ENCODE measurements around the gene BLTP1.

Gene BLTP1

GRCh38 chr4:122172266-122172665 lies 20.1 kb downstream of the BLTP1 start:
- no peak for DNase-seq (ENCODE audit: low read depth)

- no peak for DNase-seq (ENCODE audit: low read depth)
Observed at GRCh38 chr4:122178961-122179360, 26.8 kb downstream of the BLTP1 start.

GRCh38 chr4:122195718-122196117 lies 43.6 kb downstream of the BLTP1 start:
- DNase-seq (ENCODE audit: low read depth) = no peak

Data from stimulated activated CD8-positive, alpha-beta memory T cell treated with anti-CD3 and anti-CD28 coated beads, Interleukin-4, amount 100 ng/mL, for 24 hours (primary cell).